Mesothelial cell of epicardium (in vitro differentiated cells): ENCODE measurements around the gene ITPR1. TPM values are rescaled to one million over a fixed set of nuclear protein-coding genes. Genes with fewer than 3 reads are reported as not detected.

ENCODE experiments used
- DNase-seq, 2 experiments: peaks; one replicate each; pipeline ENCODE4 v3.0.0; 2021; ENCODE audit warnings: low spot score in 2 of 2; ENCODE audit not compliant: unreplicated experiment in 2 of 2
- H3K27ac Mint-ChIP-seq: 2 replicates; pipeline ENCODE4 v1.8.0; 2021; ENCODE audit warnings: mixed read lengths
- H3K27me3 Mint-ChIP-seq: 2 replicates; pipeline ENCODE4 v1.8.0; 2021; ENCODE audit warnings: low read depth, mixed read lengths
- H3K36me3 Mint-ChIP-seq: 2 replicates; pipeline ENCODE4 v1.8.0; 2021; ENCODE audit warnings: mixed read lengths
- H3K4me1 Mint-ChIP-seq: 2 replicates; pipeline ENCODE4 v1.8.0; 2021; ENCODE audit warnings: mixed read lengths
- H3K4me3 Mint-ChIP-seq: 2 replicates; pipeline ENCODE4 v1.8.0; 2021; ENCODE audit warnings: mild to moderate bottlenecking, moderate library complexity, mixed read lengths
- H3K9me3 Mint-ChIP-seq: 2 replicates; pipeline ENCODE4 v1.8.0; 2021; ENCODE audit warnings: mixed read lengths
- CTCF ChIP-seq: fragments of 200-600 bp; sonication (generic); IDR thresholded peaks from one replicate; pipeline ENCODE4 v1.5.0; 2021; ENCODE audit warnings: antibody characterized with exemption; ENCODE audit not compliant: unreplicated experiment
- total RNA-seq: library from RNA; stranded (reverse); gene quantifications from 3 replicates; pipeline ENCODE4 v1.2.1, GENCODE V29; 2021

Gene ITPR1
- total RNA-seq, 1 donor from 2014 or later, result 21.3 TPM

GRCh38 chr3:4828279-4829030 lies 335.3 kb downstream of the ITPR1 start:
- Mint-ChIP-seq H3K9me3 (peaks cover under 1% of the 10 kb centered on the region), H3K36me3 (peaks cover under 1% of the 10 kb centered on the region), H3K27ac (no peak overlapping the region), H3K27me3 (no peaks in the 10 kb centered on the region), H3K4me1 (peaks cover 44% of the 10 kb centered on the region), H3K4me3 (no peak overlapping the region)
- DNase-seq, result no peak
- no peak for TF ChIP-seq CTCF

- no peak overlapping the region for H3K27ac Mint-ChIP-seq
- H3K9me3 Mint-ChIP-seq, result no peaks in the 10 kb centered on the region
- H3K4me3 Mint-ChIP-seq, result no peak overlapping the region
- no peak for DNase-seq
- no peak for TF ChIP-seq CTCF
- peaks cover 44% of the 10 kb centered on the region for H3K4me1 Mint-ChIP-seq
- H3K36me3 Mint-ChIP-seq, result no peaks in the 10 kb centered on the region
- H3K27me3 Mint-ChIP-seq, result no peaks in the 10 kb centered on the region
These were observed 335.9 kb downstream of the ITPR1 start for GRCh38 chr3:4829031-4829394.

- Mint-ChIP-seq H3K36me3 (no peaks in the 10 kb centered on the region), H3K27ac (peak overlapping the region; percentile 97), H3K4me3 (no peak overlapping the region), H3K27me3 (no peaks in the 10 kb centered on the region), H3K9me3 (no peaks in the 10 kb centered on the region), H3K4me1 (peaks cover 38% of the 10 kb centered on the region)
- no peak for TF ChIP-seq CTCF
- no peak for DNase-seq
These were observed 337.4 kb downstream of the ITPR1 start for GRCh38 chr3:4830586-4830914.

GRCh38 chr3:4831580-4831950 lies 338.4 kb downstream of the ITPR1 start:
- DNase-seq, result no peak
- no peak for TF ChIP-seq CTCF
- H3K27ac Mint-ChIP-seq, result peak overlapping the region; percentile 97
- H3K4me1 Mint-ChIP-seq, result peaks cover 39% of the 10 kb centered on the region
- no peak overlapping the region for H3K4me3 Mint-ChIP-seq
- H3K9me3 Mint-ChIP-seq, result no peaks in the 10 kb centered on the region
- H3K27me3 Mint-ChIP-seq, result no peaks in the 10 kb centered on the region
- H3K36me3 Mint-ChIP-seq, result no peaks in the 10 kb centered on the region

- no peak for DNase-seq
- Mint-ChIP-seq H3K4me3 (no peak overlapping the region), H3K27ac (no peak overlapping the region), H3K4me1 (peaks cover 43% of the 10 kb centered on the region), H3K9me3 (no peaks in the 10 kb centered on the region), H3K27me3 (no peaks in the 10 kb centered on the region), H3K36me3 (no peaks in the 10 kb centered on the region)
- no peak for TF ChIP-seq CTCF
These were observed 340.3 kb downstream of the ITPR1 start for GRCh38 chr3:4833471-4833870.

GRCh38 chr3:4834403-4834866 lies 341.3 kb downstream of the ITPR1 start:
- H3K4me3 Mint-ChIP-seq, result no peak overlapping the region
- no peaks in the 10 kb centered on the region for H3K9me3 Mint-ChIP-seq
- H3K36me3 Mint-ChIP-seq, result no peaks in the 10 kb centered on the region
- peaks cover 39% of the 10 kb centered on the region for H3K4me1 Mint-ChIP-seq
- TF ChIP-seq CTCF, result no peak
- H3K27me3 Mint-ChIP-seq, result no peaks in the 10 kb centered on the region
- no peak overlapping the region for H3K27ac Mint-ChIP-seq
- DNase-seq, result no peak
